GM19463 (cell line): Measurements from ENCODE around the gene ATP11A.

Source experiments
- ATAC-seq: cut with Tn5 transposase; IDR thresholded peaks from one replicate; pipeline ENCODE4 v1.9.1; 2021; ENCODE audit warnings: mild to moderate bottlenecking, moderate library complexity; ENCODE audit not compliant: unreplicated experiment

ATP11A gene

GRCh38 chr13:112690283-112690929 lies 568 bp downstream of the ATP11A start:
- ATAC-seq, result peak; percentile 34

DNA sequence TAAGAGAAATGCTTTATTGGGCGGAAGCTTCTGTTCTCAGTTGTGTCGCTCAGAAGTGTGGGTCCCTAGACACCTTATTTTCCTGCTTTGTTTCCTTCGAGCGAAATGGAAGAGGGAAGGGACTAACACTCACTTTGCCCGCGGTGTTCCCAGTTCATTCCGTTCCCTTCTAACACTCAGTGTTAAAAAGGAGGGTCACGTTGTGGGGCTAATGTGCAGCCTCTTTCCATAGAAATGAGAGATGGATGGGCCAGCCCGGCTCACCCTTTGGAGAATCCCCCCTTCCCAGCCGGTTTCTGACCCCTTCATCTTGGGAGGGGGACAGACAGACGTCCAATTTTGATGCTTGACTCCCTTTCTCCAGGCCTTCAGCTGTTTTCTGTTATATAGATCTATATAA lies 2.3 kb downstream of the ATP11A start:
- ATAC-seq, result no peak

DNA sequence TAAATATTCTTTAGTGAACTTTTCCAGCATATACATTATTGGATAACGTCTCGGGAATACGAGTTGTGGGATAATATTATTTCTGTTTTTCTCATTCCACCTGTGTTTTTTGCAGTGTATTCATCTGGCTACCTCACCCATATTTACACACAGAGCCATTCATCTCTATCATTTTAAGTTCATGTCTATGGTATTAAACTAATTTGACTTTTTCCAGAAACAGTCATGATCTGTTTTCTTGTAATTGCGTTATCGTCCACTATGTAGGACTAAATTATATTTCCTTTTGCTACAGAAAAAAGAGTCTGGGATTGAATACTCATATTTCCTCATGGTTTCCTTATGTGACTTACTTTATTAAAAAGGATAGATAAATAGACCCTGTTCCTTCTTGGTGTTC lies 2.7 kb downstream of the ATP11A start:
- ATAC-seq, result no peak

GRCh38 chr13:112693831-112694497 lies 4.1 kb downstream of the ATP11A start:
- ATAC-seq, result no peak

DNA sequence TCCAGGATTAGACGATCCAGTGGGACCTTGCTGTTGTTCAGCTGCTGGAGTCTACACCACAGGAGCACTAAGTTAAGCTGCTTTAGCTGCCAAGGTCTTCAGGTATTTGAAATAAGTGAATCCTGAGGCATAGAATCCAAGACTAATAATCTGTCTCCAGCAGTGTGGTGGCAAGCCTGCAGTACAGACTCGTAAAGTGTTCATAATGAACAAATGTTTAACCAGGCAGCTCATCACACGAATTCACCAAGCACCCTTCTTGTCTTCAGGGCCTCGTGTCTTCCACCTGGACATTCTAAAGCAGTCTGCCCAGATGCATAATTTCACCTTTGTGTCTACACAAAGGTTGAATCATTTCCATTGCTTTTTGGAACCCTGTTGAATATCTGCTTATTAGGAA lies 5.3 kb downstream of the ATP11A start:
- ATAC-seq, result no peak

DNA sequence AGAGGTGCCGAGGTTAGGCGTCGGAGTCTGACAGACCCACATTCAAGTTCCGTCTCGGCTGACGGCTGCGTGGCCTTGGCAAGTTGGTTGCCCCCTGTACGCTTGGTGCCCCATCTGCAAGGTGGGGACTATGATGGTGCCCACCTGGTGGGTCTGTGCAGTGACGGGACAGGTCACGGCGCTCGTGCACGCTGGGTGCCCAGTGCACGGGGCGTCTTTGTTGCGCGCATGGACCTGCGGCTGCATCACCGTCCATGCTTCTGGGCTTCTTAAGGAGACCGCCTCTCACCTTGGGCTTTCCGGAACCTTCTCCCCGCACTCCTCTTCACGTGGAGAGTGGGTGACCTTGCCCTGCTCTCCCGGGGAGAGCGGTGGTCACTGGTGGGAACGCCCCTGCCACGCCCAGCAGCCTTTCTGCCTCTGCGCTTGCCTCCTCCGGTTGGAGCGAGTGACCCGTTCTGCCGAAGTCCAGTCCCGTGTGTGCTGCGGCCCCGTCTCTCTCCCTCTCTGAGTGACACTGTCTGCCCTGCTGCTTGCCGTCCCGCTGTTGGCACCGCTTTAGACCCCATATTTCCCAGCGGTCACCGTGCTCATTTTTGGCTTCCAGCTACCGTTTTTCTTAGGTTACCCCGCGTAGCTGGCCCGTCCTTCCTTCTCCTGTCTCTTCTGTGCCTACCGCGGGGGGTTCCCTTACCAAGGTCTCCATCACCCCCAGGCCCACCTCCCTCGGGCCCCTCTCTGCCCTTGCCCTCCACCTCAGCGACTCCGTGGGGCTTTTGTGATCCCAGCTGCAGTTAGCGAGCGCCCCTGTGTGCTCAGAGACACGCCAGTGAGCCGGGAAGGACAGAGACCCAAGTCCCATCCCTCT lies 6.4 kb downstream of the ATP11A start:
- no peak for ATAC-seq

DNA sequence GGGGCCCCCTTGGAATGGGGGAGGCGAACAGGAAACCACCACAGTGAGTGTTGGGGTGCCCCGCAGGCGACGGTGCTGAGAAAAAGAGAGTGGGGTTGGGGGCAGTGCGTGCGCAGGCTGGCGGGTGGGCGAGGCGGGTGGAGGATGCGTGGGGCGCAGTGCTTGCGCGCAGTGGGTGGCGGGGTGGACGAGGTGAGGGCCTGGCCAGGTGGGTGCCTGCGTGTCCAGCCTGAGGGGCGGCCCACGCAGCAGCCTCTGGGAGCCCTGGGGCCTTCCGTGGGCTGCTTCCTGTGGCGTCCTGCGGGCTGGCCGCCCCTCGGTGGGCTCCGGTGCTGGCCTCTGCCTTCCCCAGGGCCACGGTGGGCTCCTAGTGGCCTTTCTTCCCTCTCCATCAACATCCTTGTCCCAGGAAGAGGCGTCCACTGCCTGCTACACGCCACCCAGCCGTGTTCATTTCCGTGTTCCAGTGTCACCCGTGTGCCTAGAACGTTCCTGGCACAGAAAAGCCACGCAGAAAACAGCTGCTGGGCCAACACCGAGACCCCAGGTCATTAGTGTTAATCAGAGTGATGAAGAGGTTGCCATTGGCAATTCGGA lies 7.1 kb downstream of the ATP11A start:
- no peak for ATAC-seq

DNA sequence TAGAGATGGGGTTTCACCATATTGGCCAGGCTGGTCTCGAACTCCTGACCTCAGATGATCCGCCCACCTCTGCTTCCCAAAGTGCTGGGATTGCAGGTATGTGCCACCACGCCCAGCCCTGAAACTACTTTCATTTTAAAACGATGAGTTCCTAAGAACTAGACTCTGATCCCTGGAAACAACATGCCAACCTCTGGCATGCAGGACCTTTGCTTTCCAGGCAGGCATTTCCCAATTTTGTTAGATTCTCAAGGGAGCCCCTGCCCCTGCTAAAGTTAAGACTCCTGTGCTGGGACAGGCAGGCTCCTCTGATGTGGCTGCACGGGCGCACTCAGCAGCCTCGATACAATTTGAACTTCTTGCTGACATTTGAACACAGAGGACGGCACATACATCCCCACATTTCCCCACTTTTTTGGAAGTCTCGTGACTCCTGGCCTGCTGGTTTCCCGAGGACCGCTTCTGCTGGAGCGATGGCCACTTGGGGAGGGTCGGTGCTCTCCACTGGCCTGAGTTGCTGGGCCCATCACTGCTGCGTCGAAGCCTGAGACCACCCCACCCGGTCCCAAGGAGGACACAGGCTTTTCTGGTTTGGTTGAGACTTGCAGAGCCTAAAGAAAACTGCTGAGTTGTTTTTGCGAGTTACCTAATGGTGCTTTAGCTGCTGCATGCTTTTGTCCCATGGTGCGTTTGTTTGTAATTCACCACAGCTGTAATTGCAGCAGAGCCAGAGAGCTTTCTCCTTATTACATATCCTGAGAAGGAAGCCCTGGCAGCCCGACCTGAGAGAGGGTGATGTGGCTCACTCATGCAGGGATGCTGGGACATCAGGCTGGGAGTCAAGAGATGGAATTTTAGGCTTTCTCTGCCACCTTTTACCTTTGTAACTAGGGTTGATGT lies 8.2 kb downstream of the ATP11A start:
- ATAC-seq, result no peak

DNA sequence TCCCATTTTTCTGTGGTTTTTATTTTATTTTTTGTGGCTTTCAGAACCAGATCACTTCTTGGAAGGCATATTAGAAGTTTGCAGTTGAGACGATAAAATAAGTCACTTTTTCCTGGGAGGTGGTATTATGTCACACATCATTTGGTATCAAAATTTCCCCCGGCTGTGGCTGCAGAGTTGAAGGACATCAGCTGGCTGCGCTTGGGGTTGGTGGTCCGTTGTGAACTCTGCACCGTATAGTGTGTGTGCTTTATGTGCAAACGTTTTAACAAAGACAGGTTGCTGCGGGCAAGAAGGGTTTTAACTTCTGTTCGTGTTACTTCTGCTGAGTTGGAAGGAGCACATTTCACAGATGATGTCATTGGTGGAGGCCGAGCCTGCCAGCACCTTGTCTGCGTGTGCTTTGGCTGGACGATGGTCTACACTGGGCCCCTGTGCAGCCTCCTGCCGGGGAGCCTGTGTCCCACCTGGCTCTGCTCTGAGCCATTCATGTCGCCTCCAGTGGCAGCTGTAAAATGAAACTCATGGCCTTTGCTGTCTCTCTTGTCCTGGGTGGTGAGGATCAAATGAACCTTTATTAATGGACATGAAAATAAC lies 9.6 kb downstream of the ATP11A start:
- ATAC-seq, result no peak

DNA sequence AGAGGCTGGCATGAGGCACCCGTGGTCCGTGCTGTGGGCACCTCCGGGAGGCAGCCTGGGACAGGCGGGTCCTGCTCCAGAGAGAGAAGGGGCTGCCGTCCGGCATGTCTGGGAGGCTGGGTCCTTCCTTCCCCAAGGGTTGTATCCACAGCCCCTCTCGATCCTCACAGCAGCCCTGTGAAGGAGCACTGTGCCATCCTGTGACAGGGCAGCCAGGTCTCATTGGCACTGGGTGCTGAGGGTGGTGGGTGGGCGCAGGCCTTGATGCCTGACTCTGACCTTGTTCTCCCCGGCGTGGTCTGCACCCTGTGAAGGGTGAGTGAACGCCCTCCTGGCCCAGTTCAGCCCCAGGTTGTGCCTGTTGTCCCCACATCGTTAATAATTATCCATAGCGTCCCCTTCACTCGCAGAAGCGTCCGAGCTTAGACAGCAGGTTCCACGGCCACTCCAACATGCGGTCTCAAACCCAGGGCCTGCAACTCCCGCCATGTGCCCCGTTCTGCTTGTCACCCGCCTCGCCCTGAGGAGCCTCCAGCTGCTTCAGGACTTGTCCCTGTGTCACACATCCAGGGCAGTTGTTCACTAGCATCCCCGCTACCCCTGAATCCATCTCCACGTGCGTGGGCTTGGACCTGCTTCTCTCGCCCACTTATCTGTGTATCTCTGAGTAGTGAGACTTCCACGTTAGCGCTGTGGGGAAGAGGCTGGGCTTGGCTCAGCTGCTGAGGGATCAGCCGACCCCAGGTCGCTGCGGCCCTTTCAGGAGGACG lies 10.6 kb downstream of the ATP11A start:
- no peak for ATAC-seq

GRCh38 chr13:112702341-112702985 lies 12.6 kb downstream of the ATP11A start:
- ATAC-seq, result no peak

DNA sequence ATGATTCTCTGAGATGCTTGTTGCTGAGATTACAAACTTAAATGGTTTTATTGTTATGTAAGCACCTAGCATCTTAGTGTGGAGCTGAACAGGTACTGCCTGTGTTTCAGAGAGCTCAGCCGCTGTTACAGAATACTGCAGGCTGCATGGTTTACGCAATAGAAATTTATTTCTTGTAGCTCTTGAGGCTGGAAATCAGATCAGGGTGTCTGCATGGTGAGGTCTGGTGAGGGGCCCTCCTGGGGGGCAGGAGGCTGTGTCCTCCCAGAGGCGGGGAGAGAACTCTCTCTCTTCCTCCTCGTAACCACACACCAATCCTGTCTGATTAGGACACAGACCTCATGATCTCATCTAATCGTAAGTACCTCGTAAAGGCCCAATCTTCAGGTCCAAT lies 13.1 kb downstream of the ATP11A start:
- ATAC-seq, result no peak

DNA sequence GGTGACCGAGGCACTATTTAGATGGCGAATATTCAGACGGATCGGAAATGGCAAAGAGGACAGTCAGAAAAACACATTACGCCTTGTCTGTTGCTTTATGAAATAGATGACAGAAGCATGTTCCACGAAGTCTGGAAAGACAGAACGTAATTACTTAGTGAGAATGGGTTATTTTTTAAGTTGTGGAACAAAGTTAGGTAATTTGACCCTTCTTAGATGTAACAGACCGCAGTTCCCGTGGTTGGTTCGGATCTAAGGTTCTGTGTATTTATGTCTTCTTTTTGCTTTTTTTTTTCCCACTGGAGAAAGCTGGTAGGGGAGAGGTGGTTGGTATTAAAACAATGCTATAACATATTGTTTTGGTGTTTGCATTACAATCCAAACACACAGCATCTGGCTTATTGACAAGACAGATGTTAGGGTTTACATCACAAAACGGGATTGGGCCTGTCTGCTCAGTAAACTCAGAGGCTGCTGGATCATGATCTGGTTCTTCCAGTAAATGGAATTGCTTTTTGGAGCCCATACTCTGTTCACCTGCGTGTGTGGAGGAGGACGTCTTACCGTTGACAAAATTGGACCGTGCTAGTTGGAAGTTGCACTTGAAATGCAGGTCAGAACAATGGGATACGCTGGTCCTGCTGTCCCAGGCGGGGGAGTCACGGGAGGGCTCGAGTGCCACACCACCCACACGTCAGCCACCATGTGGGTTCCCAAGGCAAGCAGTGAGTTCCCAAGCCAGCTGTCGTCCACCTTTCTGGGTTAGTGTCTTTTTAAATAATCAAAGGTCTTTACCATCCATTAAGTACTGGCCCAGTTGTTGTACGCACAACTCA lies 13.8 kb downstream of the ATP11A start:
- ATAC-seq, result no peak

DNA sequence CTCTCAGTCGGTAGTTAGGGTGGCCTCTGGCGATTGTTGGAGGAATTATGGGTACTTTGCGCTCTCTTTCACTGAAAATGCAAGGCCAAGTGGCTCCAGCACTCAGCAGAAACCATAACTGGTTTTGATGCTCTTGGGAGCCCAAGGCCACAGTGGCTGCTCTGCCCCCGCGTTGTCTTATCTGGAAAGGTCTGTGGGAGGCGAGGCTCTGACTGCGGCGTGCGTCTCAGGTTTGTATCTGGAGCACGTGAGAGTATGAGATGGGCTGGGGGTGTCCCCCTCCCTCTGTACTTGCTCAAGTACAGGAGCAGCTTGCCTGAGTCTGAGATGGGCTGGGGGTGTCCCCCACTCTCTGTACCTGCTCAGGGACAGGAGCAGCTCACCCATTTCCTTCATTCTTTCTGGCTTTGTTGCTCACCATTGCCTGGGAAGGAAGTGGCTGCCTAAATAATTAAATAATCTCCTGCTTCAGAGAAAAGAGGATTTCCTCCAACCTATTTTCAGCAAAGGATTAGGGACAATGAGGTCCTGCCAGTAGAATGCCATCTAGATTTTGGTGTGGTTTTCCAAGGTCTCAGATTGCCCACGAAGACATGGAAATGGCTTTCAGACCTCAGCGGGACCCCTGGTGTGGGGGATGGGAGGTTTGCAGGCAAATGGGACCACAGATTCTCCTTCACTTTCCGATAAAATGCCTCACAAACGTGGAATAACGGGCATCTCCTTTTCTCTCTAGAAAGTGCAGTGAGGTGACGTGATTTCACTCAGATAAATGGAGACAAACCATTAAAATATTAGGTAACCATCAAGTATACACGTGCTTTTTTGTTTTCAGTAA lies 14.7 kb downstream of the ATP11A start:
- ATAC-seq, result no peak

DNA sequence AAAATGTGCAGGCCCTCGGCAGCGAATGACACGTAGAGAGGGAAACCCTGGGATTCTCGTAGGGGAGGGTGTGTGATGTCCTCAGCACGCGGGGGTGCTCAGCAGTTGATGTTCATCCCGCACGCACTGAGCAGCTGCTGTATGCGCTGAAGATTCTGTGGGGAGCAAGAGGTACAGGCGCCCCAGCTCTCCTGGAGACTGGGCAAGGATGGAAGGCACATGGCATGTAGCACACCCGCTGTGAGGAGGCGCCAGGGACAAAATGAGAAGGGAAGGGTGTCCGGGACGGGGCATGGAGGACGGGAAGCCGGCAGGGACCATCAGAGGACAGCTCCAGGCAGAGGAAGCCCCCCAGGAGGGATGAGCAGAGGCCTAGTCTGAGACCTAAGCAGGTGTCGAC lies 15.4 kb downstream of the ATP11A start:
- ATAC-seq, result no peak

GRCh38 chr13:112706171-112706570 lies 16.3 kb downstream of the ATP11A start:
- ATAC-seq, result no peak

GRCh38 chr13:112708560-112709240 lies 18.9 kb downstream of the ATP11A start:
- no peak for ATAC-seq
